Esophagus mucosa (tissue), 1 donor: Measurements from ENCODE around the gene ADAMTSL3. TPM values are rescaled to one million over a fixed set of nuclear protein-coding genes. Genes with fewer than 3 reads are reported as not detected.
"Not testable (repeated sequence)": the region's sequence is repeated elsewhere in the genome, so short reads cannot be mapped to it uniquely, and the experiment has no call there.

ENCODE experiments used
- ATAC-seq: fragments of 200-7000 bp; cut with Tn5 transposase; one replicate; pipeline ENCODE4 v1.9.1; 2020
- total RNA-seq: library from RNA; stranded (reverse); gene quantifications from one replicate; pipeline ENCODE4 v1.2.4, GENCODE V29; 2023
- donor health status: DM: yes; HTN: yes; CAD: no.

ADAMTSL3 gene
- total RNA-seq, 1 donor from 2014 or later, result 1.4 TPM

- ATAC-seq, result no peak
Observed at GRCh38 chr15:83928878-83929418, 275.0 kb downstream of the ADAMTSL3 start.

- ATAC-seq, result no peak
Observed at GRCh38 chr15:83929619-83930018, 275.7 kb downstream of the ADAMTSL3 start.

- no peak for ATAC-seq
Observed at GRCh38 chr15:83930392-83931212, 276.7 kb downstream of the ADAMTSL3 start.

- ATAC-seq, result no peak
Observed at GRCh38 chr15:83935774-83936173, 281.9 kb downstream of the ADAMTSL3 start.

DNA sequence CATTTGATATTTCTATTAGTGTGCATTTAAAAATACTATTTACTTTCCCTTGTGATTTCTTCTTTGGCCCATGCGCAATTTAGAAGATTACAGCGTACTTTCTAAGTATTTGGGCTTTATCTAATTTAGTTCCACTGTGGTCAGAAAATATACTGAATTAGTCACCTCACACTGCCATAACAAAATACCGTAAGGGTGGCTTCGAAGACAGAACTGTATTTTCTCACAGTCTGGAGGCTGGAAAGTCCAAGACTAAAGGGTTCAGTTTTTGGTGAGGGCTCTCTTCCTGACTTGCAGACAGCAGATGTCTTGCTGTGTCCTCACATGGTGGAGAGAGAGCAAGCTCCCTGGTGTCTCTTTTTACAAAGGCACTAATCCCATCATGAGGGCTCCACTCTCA, 286.2 kb downstream of the ADAMTSL3 start:
- ATAC-seq, result no peak

GRCh38 chr15:83943043-83943442, 289.1 kb downstream of the ADAMTSL3 start:
- no peak for ATAC-seq

- ATAC-seq, result no peak
Observed at GRCh38 chr15:83943849-83944404, 290.0 kb downstream of the ADAMTSL3 start.

GRCh38 chr15:83947156-83947555, 293.2 kb downstream of the ADAMTSL3 start:
- ATAC-seq, result no peak

DNA sequence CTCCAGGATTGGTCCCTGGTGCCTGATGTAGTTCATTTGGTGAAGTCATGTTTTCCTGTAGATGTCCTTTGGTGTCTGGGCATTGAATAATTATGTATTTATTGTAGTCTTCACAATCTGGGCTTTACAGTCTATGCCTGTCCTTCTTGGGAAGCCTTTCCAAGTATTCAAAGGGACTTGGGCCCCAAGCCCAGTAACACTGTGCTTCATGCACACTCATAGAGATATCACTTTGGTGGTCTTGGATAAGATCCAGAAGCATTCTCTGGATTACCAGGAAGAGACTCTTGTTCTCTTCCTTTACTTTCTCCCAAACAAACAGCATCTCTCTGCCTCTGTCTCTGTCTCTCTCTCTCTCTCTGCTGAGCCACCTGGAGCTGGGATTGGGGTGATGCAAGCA, 300.6 kb downstream of the ADAMTSL3 start:
- ATAC-seq, result no peak

DNA sequence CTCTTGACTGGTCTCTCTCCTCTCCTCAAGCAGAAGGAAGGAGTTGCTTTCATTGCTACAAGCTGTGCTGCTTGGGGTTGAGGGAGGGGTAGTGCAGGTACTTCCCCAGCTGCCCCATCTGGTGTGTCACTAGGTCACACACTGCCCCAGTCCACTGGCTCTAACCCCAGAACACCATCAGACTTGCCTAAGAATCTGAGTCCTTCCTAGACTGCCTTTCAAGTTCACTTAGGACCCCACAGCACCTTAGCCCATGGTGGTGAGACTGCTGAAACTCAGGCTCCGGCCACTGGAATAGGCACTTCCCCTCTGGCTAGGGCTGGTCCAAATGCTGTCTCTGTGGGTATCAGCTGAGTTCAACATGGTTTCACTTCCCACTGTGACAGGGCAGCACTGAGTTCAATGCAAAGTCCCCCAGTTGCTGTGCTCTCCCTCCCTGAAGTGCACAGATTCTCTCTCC, 301.9 kb downstream of the ADAMTSL3 start:
- no peak for ATAC-seq

DNA sequence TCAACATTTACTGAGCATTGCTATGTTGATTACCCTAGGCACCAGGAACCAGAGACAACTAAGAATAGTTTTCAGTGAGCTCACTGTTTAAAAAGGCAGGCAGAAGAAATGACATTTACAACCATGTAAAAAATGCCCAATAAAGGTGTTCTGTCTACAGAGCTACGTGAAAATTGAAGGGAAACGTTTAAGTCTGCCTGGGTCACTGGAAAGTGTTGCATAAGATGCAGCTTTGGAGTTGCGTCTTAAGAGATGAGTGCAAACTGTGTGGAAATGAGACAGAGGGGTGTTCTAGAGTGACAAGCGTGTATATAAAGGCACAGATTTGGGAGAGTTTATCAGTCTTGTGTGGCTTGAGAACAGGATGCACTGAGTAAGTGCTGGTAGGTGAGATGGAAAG, 303.0 kb downstream of the ADAMTSL3 start:
- no peak for ATAC-seq

DNA sequence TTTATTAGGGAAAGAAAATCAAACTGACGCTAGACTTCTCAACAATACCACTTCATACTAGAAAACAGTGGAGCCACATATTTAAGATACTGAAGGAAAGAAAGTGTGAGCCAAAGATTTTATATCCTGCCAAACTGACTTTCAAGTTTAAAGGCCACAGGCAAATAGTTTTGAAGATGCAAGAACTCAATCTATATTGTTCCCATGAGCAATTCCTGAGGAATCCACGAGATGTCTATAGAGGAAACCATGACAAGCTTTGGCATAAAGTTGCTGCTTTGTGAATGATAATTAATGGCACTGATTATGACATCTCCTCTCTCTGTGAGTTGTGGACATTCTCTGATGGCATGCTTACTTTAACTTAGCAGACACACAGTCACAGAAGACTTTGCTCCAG, 305.6 kb downstream of the ADAMTSL3 start:
- no peak for ATAC-seq

DNA sequence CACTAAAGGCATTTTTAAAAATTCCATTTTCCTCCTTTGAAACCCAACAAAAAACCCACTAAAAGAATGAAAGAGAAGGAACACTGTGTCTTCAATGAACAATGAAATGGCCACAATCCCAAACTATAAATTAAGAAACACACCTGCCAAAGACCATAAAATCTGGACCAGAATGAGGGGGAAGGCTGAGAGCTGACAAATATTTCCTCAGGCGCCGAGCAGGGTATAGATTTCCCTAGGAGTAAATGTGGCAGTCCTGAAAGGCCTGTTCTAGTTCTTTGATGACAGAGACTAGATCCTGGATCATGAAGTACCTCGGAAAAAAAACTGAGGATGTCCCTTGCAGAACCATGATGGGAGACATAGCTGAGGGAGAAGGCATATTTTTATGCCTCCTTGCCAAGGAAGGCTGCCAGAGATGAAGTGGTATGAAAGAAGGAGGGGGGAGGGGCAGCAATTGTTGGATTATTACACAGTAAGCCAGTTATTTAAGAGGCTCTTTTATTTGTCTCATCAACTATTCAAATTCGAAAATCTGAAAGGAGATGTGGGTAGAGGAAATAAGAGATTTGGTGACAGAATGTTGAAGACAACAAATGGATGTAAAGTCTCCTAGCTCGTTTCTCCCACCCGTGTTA, 306.4 kb downstream of the ADAMTSL3 start:
- no peak for ATAC-seq

- ATAC-seq, result no peak
Observed at GRCh38 chr15:83961311-83961710, 307.4 kb downstream of the ADAMTSL3 start.

GRCh38 chr15:83964967-83965366, 311.0 kb downstream of the ADAMTSL3 start:
- ATAC-seq, result not testable (repeated sequence)

- ATAC-seq, result no peak
Observed at GRCh38 chr15:83970295-83970890, 316.5 kb downstream of the ADAMTSL3 start.

DNA sequence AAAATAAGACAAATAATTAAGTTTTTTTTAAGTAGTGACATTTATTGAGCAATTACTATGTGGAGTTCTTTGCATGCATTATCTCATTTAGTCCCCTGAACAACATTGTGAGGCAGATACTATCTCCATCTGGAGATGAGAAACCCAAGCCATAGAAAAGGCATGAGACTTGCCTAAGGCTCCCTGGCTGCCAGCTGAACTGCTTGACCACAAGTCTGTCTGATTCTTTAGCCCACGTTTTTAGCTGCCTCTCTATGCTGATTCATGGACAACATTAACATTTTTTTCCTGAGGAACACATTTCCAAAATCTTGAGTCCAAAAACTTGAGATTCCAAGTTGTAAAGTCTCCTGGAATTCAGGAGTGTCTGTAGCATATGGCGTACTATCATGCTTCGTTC, 318.1 kb downstream of the ADAMTSL3 start:
- ATAC-seq, result no peak

DNA sequence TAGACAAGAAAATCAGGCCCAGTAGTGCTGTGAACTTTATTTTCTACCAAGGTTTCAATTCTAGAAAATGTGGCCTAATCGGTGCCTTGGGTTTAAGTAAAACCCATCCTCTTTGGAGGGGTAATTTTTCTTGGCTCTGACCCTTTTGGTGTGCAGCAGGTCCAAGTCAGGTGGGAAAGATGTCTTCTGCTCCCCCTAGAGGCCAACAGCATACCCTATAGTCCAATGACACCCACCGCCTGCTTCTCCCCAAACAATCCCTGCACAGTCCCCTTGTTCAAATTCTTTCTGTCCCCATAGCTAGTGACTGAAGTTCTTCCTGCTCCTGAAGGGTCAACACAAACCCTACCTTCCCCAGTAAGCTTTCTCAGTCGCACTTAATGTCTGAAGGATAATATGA, 319.9 kb downstream of the ADAMTSL3 start:
- ATAC-seq, result no peak

DNA sequence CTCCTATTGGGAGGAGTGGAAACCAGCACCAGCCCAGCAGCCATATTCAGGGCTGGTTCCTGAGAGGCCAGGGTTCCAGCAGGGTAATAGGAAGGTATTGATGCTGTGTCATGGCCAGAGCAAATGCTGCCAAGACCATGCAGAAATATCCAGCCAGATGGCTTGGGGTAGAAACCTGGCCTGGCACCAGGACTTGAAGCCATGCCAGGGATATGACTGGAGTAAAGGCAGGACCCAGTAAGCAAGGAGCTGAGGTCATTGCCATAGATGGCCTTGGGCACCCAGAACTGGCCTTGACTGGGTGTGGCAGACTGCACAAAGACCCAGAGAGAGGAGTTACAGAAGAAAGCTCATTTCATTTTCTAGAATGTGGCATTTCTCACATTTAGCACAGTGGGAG, 324.1 kb downstream of the ADAMTSL3 start:
- peak; percentile 85 for ATAC-seq

GRCh38 chr15:83978588-83978987, 324.7 kb downstream of the ADAMTSL3 start:
- ATAC-seq, result no peak

GRCh38 chr15:83980637-83981036, 326.7 kb downstream of the ADAMTSL3 start:
- ATAC-seq, result no peak

DNA sequence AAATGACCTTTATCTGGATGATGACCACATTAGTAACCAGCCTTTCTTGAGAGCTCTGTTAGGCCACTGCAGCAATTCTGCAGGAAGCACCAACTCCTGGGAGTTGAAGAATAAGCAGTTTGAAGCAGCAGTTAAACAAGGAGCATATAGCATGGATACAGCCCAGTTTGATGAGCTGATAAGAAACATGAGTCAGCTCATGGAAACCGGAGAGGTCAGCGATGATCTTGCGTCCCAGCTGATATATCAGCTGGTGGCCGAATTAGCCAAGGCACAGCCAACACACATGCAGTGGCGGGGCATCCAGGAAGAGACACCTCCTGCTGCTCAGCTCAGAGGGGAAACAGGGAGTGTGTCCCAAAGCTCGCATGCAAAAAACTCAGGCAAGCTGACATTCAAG, 328.8 kb downstream of the ADAMTSL3 start:
- no peak for ATAC-seq
